GM19239 (cell line): ENCODE measurements around the gene MAP1S.

Experiments used
- DNase-seq: peaks from one replicate; pipeline ENCODE4 v3.0.0; 2011; ENCODE audit warnings: low spot score; ENCODE audit not compliant: insufficient read length
- FAIRE-seq: peaks from 2 replicates; lab custom pipeline; 2011; peaks lifted over from hg19 to GRCh38; lab: Jason Lieb, UNC

Gene MAP1S

DNA sequence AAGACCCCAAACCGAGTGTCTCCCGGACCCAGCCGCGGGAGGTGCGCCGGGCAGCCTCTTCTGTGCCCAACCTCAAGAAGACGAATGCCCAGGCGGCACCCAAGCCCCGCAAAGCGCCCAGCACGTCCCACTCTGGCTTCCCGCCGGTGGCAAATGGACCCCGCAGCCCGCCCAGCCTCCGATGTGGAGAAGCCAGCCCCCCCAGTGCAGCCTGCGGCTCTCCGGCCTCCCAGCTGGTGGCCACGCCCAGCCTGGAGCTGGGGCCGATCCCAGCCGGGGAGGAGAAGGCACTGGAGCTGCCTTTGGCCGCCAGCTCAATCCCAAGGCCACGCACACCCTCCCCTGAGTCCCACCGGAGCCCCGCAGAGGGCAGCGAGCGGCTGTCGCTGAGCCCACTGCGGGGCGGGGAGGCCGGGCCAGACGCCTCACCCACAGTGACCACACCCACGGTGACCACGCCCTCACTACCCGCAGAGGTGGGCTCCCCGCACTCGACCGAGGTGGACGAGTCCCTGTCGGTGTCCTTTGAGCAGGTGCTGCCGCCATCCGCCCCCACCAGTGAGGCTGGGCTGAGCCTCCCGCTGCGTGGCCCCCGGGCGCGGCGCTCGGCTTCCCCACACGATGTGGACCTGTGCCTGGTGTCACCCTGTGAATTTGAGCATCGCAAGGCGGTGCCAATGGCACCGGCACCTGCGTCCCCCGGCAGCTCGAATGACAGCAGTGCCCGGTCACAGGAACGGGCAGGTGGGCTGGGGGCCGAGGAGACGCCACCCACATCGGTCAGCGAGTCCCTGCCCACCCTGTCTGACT is 7.9 kb downstream of the MAP1S start:
- FAIRE-seq (no peak), DNase-seq (no peak)

DNA sequence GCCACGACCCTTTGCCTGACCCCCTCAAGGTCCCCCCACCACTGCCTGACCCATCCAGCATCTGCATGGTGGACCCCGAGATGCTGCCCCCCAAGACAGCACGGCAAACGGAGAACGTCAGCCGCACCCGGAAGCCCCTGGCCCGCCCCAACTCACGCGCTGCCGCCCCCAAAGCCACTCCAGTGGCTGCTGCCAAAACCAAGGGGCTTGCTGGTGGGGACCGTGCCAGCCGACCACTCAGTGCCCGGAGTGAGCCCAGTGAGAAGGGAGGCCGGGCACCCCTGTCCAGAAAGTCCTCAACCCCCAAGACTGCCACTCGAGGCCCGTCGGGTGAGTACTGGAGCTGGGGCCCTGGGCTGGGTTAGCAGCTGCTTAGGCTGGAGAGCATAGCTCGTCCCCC is 8.6 kb downstream of the MAP1S start:
- FAIRE-seq, result no peak
- DNase-seq, result no peak

DNA sequence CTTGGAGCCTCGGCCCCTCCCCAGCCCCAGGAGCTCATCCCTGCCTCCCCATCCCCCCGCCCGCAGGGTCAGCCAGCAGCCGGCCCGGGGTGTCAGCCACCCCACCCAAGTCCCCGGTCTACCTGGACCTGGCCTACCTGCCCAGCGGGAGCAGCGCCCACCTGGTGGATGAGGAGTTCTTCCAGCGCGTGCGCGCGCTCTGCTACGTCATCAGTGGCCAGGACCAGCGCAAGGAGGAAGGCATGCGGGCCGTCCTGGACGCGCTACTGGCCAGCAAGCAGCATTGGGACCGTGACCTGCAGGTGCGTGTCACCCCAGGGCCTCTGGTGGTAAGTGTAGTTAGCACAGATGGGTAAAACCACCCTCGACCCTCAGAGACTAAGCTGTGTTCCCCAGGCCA is 13.8 kb downstream of the MAP1S start:
- DNase-seq, result no peak
- FAIRE-seq, result no peak

DNA sequence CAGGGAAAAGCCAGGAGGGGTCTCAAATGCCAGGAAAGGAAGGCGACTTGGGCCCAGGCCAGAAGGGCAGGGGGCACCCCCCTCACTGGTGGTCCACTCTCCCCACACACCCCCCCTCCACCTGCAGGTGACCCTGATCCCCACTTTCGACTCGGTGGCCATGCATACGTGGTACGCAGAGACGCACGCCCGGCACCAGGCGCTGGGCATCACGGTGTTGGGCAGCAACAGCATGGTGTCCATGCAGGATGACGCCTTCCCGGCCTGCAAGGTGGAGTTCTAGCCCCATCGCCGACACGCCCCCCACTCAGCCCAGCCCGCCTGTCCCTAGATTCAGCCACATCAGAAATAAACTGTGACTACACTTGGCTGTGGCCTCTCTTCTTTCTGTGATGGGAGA is 14.9 kb downstream of the MAP1S start:
- FAIRE-seq (no peak), DNase-seq (no peak)

- DNase-seq (no peak), FAIRE-seq (no peak)
Observed at GRCh38 chr19:17735410-17735809, 16.1 kb downstream of the MAP1S start.

DNA sequence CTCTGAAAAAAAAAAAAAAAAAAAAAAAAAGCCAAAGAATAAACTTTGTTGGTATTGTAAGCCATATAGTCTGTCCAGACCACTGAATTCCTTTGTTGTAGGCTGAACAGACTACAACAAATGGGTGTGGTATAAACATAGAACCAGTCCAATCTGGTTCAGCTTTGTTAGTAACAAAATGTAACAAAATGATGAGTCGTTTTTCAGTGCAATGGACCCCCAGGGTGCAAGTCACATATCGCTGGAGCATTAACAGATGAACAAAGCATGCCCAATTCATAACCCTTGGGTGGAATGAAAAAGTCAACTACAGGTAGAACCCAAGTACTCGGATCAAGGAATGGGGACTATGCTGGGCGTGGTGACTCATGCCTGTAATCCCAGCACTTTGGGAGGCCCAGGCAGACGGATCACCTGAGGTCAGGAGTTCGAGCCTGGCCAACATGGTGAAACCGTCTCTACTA is 18.4 kb downstream of the MAP1S start:
- FAIRE-seq, result no peak
- DNase-seq, result no peak

- FAIRE-seq, result peak; percentile 71
Observed at GRCh38 chr19:17739121-17739875, 20.0 kb downstream of the MAP1S start.

GRCh38 chr19:17741456-17741855 is 22.2 kb downstream of the MAP1S start:
- FAIRE-seq, result no peak
- no peak for DNase-seq

More at GRCh38 chr19:17739121-17739875, 20.0 kb downstream of the MAP1S start:
- no peak for DNase-seq

- FAIRE-seq (no peak), DNase-seq (no peak)
Observed at GRCh38 chr19:17743874-17744580, 24.7 kb downstream of the MAP1S start.

DNA sequence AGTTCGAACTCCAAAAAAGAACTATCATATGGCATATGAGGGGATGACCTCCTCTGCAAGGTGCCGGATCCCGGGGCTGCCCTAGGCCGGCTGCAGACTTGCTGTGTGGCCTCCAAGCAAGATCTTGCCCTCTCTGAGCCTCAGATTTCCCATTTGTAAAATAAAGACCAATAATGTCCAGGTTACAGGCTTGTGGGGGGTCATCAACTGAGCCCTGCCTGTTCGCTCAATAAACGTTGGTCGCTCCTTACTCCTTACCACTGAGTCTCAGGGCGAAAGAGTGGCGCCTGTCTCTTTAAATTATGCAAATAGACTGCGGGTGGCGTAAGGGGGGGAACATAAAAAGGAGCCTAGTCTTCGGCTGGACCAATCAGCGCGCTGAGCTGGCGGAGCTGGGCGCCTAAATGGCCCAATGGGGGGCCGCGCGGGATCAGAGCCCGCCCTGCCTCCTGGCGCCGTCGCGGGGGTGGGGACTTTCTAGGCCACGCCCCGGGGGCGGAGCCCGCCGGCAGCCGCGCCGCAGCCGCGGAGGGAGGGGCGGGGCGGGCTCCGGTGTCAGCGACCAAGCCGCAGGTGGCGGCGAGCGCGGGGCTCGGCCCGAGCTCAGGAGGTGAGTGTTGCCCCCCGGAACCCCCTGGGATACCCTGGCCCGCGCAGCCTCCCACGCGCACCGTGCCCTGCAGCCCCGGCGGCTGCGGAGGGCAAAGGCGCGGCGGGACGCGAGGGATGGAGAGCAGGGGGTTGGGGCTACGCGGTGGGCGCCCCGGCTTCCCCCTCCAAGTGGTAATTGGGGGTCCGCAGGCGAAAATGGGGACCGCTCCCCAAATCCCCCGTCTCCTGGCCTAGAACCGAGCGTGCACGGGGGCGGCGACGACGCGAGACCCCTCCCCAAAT is 28.2 kb downstream of the MAP1S start:
- FAIRE-seq, result peak; percentile 87
- peak; percentile 85 for DNase-seq

DNA sequence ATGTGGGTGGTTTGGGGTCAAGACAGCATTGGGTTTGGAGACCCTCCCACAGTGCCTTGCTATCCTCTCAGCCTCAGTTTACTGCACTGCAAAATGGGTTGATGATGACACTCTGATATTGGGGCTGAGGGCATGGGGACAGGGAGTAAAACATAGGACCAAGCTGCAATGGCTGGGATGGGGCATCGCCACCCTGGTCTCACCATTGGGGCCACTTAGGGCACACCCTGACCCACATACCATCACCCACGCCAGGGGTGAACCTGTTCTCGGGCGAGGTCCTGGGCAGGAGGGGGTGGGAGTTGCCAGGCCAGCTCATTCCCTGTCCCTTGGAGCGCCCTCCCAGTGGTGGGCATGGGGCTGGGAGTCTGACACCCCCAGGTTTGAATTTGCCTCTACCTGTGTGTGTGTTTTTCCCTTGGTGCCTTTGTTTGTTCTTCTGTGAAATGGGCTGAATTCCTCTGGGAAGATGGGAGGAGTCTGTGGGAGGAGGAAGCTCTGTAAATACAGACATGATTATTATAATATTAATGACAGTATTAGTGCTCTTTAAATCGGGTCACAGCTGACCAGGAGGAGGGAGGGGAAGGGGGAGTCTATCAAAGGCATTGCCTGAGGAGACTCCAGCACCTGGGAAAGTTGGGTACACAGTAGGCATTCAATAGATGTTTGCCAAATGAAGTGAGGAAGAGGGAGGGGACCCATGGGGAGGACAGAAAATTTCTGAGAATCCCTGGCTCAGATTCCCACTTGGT is 29.8 kb downstream of the MAP1S start:
- DNase-seq (no peak), FAIRE-seq (no peak)

DNA sequence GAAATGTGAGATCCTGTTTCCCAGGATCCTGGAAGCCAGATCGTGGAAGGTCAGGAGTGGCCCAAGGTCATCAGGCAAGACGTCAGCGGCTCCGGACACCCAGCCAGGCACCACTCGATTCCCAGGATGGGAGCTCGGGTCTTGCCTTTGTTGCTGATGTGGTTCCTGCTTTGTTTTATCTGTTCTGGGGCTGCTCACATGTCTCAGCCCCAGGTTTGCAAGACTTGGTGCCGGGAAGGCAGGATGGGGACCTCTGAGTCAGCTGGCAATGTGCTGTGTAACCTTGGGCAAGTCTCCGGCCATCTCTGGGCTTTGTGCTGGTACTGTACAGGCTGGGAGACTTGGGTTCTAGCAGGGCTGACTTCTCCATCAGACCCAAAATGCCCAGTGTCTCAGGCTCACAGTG is 30.6 kb downstream of the MAP1S start:
- FAIRE-seq (peak; percentile 33), DNase-seq (no peak)

GRCh38 chr19:17751103-17751911 is 32.0 kb downstream of the MAP1S start, which contains the start of gene FCHO1:
Gene FCHO1, plus strand, starts transcription at chr19:17751477. Its CDS starts 3,688 bp downstream, at chr19:17755165.
- no peak for FAIRE-seq
- DNase-seq, result no peak

GRCh38 chr19:17751912-17752273 is 32.6 kb downstream of the MAP1S start:
- no peak for DNase-seq
- peak; percentile 96 for FAIRE-seq

GRCh38 chr19:17752865-17753639 is 33.8 kb downstream of the MAP1S start:
- FAIRE-seq (no peak), DNase-seq (no peak)

GRCh38 chr19:17753976-17754375 is 34.7 kb downstream of the MAP1S start:
- DNase-seq, result no peak
- FAIRE-seq, result no peak

GRCh38 chr19:17754634-17755442 is 35.6 kb downstream of the MAP1S start:
- DNase-seq (no peak), FAIRE-seq (peak; percentile 99)
